ENCODE data around the gene DNAJC27. TPM values are rescaled to one million over a fixed set of nuclear protein-coding genes. Genes with fewer than 3 reads are reported as not detected.

Gene DNAJC27
- total and polyA plus RNA-seq, 2 donors (not counting 1 experiment from before 2014, with no cell fraction given), result 6.0 to 16.6 TPM

DNA sequence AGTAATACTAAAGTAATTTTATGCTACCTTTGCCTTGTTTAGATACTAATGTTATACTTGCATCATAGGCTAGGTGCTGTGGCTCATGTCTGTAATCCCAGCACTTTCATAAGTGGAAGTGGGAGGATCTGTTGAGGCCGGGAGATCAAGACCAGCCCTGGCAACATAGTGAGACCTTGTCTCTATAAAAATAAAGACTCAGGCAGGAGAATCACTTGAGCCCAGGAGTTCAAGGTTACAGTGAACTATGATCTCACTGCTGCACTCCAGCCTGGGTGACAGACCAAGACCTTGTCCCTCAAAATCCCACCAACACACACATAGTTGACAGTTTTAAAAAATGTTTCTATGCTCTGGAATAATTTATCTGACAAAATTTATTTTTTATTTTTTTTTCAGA is 6.9 kb upstream of the DNAJC27 start:
- Histone ChIP-seq H3K9me3 (ENCODE audit: control extremely low read depth in 1 of 3, control insufficient read depth in 2 of 3, insufficient read depth in 1 of 3, low read length in 2 of 3) (no peaks in the 10 kb centered on the region), H3K79me2 (ENCODE audit: control insufficient read depth, insufficient read depth, low read length) (peaks cover 14% of the 10 kb centered on the region), H3K4me2 (replicated peaks; ENCODE audit: low read depth, low read length, poor library complexity, severe bottlenecking) (no peak overlapping the region), H3K27me3 (replicated peaks in 1 of 4; ENCODE audit: control extremely low read depth in 1 of 4, control insufficient read depth in 3 of 4, insufficient read depth in 4 of 4, low read length in 3 of 4) (no peaks in the 10 kb centered on the region), H4K20me1 (ENCODE audit: control insufficient read depth, insufficient read depth, low read length, poor library complexity, severe bottlenecking) (no peaks in the 10 kb centered on the region), H3K9ac (ENCODE audit: low read length) (no peak overlapping the region), H2AFZ (ENCODE audit: insufficient read depth, low read depth, low read length, poor library complexity, severe bottlenecking) (no peak overlapping the region), H3K27ac (ENCODE audit: low read length in 2 of 2) (no peak overlapping the region), H3K4me1 (ENCODE audit: control insufficient read depth in 2 of 2, insufficient read depth in 2 of 2, low read length in 2 of 2) (no peaks in the 10 kb centered on the region), H3K36me3 (replicated peaks in 1 of 2; ENCODE audit: control extremely low read depth in 1 of 2, control insufficient read depth in 1 of 2, extremely low read depth in 1 of 2, insufficient read depth in 2 of 2, low read length in 1 of 2) (no peaks in the 10 kb centered on the region), H3K4me3 (ENCODE audit: control extremely low read depth in 1 of 5, extremely low read depth in 1 of 5, insufficient read depth in 1 of 5, low read depth in 2 of 5, low read length in 4 of 5) (no peak overlapping the region)
- no peaks in the 10 kb centered on the region for H3K4me1 Mint-ChIP-seq
- ChIA-PET CTCF (interaction anchor here (0.6 to 1.7 kb wide), 3 partner anchors 14 to 239 kb away, joined by 3 to 5 read pairs (median 4); no protein-coding TSS in a partner anchor), POLR2A (no interaction called here)
- ATAC-seq (ENCODE audit: low read depth), result no peak
- intact Hi-C loops (cut with micrococcal nuclease), result loop anchor here (10.0 kb wide), 2 partner anchors 696 to 1806 kb away; partner anchors contain the start of genes CENPA and DTNB
- no peak for DNase-seq
- no peaks in the 10 kb centered on the region for H3K27me3 Mint-ChIP-seq
- WGBS (ENCODE audit: insufficient coverage), result no CpG with 5 or more reads among the region's 1 CpG
- no peaks in the 10 kb centered on the region for H3K9me3 Mint-ChIP-seq (ENCODE audit: insufficient read depth)
- no peak overlapping the region for H3K4me3 Mint-ChIP-seq
- TF ChIP-seq CTCF (IDR thresholded peaks at IDR 0.05) (no peak), EZH2 (IDR thresholded peaks at IDR 0.05; ENCODE audit: borderline replicate concordance, insufficient read depth, low read depth, low read length, poor library complexity, severe bottlenecking) (no peak)
- no peak overlapping the region for H3K27ac Mint-ChIP-seq

- no CpG with 5 or more reads among the region's 2 CpGs for WGBS (ENCODE audit: insufficient coverage)
- no peak for DNase-seq
- H3K27ac Mint-ChIP-seq, result no peak overlapping the region
- Histone ChIP-seq H4K20me1 (ENCODE audit: control insufficient read depth, insufficient read depth, low read length, poor library complexity, severe bottlenecking) (no peaks in the 10 kb centered on the region), H3K9ac (ENCODE audit: low read length) (no peak overlapping the region), H2AFZ (ENCODE audit: insufficient read depth, low read depth, low read length, poor library complexity, severe bottlenecking) (no peak overlapping the region), H3K4me2 (replicated peaks; ENCODE audit: low read depth, low read length, poor library complexity, severe bottlenecking) (no peak overlapping the region), H3K36me3 (replicated peaks in 1 of 2; ENCODE audit: control extremely low read depth in 1 of 2, control insufficient read depth in 1 of 2, extremely low read depth in 1 of 2, insufficient read depth in 2 of 2, low read length in 1 of 2) (no peaks in the 10 kb centered on the region), H3K4me3 (ENCODE audit: control extremely low read depth in 1 of 5, extremely low read depth in 1 of 5, insufficient read depth in 1 of 5, low read depth in 2 of 5, low read length in 4 of 5) (no peak overlapping the region), H3K4me1 (ENCODE audit: control insufficient read depth in 2 of 2, insufficient read depth in 2 of 2, low read length in 2 of 2) (peaks cover 3% of the 10 kb centered on the region in 2 donors), H3K27ac (ENCODE audit: low read length in 2 of 2) (no peak overlapping the region), H3K27me3 (replicated peaks in 1 of 4; ENCODE audit: control extremely low read depth in 1 of 4, control insufficient read depth in 3 of 4, insufficient read depth in 4 of 4, low read length in 3 of 4) (no peaks in the 10 kb centered on the region), H3K79me2 (ENCODE audit: control insufficient read depth, insufficient read depth, low read length) (peaks cover 14% of the 10 kb centered on the region), H3K9me3 (ENCODE audit: control extremely low read depth in 1 of 3, control insufficient read depth in 2 of 3, insufficient read depth in 1 of 3, low read length in 2 of 3) (no peaks in the 10 kb centered on the region)
- ChIA-PET CTCF (interaction anchor here (0.6 to 1.3 kb wide), 2 partner anchors 151 to 234 kb away, joined by 3 read pairs; no protein-coding TSS in a partner anchor), POLR2A (no interaction called here)
- peaks cover 2% of the 10 kb centered on the region for H3K4me1 Mint-ChIP-seq
- H3K4me3 Mint-ChIP-seq, result no peak overlapping the region
- H3K9me3 Mint-ChIP-seq (ENCODE audit: insufficient read depth), result no peaks in the 10 kb centered on the region
- no peak for ATAC-seq (ENCODE audit: low read depth)
- TF ChIP-seq EZH2 (IDR thresholded peaks at IDR 0.05; ENCODE audit: borderline replicate concordance, insufficient read depth, low read depth, low read length, poor library complexity, severe bottlenecking) (no peak), CTCF (IDR thresholded peaks at IDR 0.05) (no peak)
- intact Hi-C loops (cut with micrococcal nuclease), result loop anchor here (10.0 kb wide), 2 partner anchors 697 to 1807 kb away; partner anchors contain the start of genes CENPA and DTNB
- no peaks in the 10 kb centered on the region for H3K27me3 Mint-ChIP-seq
Measured at GRCh38 chr2:24977631-24978030, 5.9 kb upstream of the DNAJC27 start.

All from B cell (primary cell).